Activated effector memory CD4-positive, alpha-beta T cell treated with Interleukin-2 at 50 U/mL for 16 hours (primary cell): ENCODE data around the gene ADCK2.
"Not testable (repeated sequence)": the region's sequence is repeated elsewhere in the genome, so short reads cannot be mapped to it uniquely, and the experiment has no call there.

Experiments
- DNase-seq: peaks from one replicate; pipeline ENCODE4 v3.0.0-alpha.2; 2020

Gene ADCK2

DNA sequence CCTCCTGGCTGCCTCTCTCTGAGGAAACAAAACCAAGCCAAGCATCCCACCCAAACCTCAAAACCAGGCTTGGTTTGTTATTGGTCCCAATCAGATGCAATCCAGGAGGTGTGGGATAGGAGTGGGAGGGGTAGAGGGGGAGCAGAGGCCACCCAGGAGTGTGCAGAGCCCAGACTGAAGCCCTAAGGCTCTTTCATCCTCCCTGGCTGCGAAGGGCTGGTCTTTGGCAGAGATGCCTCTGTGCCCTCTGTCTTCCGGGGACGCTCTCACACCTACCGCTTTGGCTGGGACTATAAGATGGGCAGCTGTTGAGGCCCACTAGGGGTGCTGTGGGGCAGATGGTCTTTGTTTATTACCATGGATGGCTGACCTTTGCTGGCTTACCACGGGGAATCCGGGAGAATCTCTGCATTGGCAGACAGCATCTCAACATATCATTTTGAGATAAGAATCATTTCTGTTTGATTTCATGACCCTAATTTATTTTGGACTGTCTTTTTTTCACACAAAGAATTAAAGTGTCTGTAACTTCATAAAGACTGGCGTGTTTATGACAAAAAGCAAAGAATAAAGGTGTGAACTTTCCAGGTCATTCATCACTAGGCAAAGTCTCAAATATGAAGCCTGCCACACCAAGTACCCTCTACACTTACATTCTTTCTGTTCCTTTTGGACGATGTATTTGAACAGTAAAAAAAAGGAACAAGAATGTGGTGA lies 25.7 kb upstream of the ADCK2 start:
- peak; percentile 10 for DNase-seq

DNA sequence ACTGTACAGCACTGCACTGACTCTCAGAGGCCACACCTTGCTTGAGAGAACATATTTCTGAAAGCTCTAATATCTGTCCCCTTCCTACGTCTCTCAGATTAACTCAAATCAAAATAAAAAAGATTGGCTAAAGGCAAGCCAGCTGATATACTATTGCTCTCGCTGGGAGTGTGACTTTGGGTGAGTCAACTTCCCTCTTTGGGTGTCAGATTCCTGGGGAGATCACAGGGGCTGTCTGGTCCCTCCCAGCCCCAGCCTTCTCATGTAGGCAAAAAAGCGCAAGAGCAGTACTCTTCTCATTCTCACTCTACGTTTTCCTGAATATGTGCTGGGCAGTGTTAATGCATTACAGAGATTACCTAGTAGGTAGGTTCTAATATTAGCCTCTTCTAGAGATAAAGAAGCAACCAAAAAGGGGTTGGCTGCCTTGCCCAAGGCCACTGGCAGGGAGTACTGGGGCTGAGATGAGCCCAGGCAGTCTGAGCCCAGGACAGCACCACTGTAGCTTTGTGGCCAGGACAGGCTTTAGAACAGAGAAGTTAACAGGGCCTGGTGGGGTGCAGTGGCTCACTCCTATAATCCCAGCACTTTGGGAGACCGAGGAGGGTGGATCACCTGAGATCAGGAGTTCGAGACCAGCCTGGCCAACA lies 23.1 kb upstream of the ADCK2 start:
- DNase-seq, result no peak

DNA sequence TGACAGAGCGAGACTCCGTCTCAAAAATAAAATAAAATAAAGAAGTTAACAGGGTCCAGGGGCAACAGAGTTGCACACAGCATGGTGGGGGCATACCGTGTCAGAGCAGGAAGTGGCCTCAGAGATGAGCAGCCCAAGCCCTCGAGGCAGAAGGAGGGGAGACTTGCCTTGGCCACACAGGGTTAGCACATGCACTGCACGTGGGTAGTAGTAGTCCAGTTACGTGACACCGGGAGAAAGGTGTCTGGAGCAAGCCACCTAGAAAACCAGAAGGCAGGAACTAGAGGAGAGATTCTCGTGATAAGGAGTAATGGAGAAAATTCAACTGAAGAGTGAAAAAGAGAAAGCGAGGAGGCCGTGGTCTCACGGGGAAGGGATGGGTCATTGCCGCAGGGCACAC lies 22.4 kb upstream of the ADCK2 start:
- DNase-seq, result no peak

DNA sequence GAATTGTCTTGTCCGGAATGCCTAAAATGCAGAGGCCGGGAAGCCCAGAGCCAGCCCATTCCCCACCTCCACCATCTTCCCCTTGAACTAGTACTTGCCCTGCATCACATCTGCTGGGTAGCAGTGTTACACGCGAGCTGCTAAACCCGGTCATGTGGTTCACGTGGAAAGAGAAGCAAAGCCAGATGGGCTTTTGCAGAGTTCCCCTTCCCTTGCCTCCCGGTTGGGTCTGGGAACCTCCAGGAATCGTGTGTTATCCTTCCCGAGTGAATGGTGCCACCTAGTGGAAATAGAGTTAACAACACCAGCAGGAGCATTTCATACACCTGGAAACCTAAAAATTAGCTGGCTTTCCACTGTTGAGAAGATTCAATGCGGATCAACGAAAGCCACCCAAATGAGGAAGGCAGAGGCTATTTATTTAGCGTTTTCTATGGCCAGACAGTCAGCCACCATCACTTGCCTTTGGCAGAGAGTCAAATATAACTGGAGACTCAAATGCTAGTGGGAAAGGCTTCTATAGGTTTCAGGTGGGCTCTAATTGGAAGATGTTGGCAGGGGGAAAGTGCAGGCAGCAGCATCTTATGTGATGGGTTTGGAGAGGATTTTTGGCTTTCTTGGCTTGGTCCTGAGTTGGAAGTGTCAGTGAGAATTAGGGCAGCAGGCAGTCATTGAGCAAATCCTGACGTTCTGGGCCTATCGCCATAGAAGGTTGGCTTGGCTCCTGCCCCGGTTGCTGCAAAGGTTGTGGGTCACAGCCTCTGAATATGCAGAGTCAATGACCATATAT lies 19.2 kb upstream of the ADCK2 start:
- no peak for DNase-seq

DNA sequence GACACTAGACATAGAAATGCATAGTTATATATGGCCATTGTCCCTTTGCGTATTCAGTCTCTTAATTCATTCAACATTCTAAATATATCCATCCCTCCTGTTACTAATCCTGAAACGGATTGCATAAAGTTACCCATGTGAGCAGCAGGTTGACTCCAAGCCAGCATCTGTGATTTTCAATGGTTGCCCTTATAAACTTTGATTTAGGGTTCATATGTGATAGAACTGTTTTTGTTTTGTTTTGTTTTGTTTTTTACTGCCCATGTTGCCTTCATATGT lies 18.7 kb upstream of the ADCK2 start:
- DNase-seq, result no peak

DNA sequence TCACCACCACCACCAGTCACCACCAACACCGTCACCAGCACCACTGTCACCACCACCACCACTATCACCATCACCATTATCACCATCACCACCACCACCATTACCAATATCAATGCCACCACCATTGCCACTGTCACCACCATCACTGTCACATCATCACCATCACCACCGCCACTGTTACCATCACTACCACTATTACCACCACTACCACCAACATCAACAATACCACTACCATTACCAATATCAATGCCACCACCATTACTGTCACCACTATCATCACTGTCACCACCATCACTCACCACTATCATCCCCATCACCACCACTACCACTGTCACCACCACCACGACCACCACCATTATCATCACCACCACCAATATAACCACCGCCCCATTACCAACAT lies 18.1 kb upstream of the ADCK2 start:
- no peak for DNase-seq

DNA sequence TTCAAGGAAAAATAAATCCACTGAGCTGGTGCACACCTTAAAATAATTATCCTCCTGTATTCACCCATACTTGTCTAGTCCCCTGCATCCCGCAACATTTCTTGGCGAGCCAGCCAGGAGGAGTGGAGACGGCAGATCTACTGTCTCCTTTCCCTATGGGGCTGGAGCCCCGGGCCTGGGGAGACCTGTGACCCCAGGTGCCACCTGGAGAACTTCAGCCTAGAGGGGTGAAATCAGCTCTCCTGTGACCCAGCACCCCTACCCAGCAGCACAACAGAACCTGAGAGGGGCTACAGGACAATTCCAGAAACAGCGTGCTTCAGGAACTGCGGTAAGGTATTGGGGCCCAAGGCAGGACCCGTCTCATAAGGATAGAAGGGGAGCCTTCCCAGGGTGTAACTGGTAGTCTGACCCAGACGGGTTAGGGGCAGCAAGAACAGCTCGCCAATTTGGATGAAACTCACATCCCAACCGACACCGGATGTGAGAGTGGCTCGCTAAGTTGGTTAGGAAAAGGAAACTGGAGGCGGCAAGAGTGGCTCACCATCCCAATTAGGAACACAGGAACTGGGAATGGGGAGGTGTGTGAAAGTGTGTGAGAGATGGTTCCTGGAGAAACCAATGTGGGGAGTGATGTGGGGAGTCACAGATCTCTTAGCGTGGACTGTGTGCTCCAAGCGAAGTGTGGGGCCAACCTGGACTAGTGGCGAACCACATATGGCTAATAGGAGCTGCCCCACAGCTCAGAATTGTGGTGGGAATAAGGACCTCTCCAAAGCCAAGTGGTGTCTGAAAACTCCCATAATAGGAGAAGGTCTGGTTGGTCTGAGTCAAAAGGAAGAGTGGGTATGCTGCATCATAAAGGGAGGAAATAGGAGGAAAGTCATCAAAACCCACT lies 17.0 kb upstream of the ADCK2 start:
- no peak for DNase-seq

DNA sequence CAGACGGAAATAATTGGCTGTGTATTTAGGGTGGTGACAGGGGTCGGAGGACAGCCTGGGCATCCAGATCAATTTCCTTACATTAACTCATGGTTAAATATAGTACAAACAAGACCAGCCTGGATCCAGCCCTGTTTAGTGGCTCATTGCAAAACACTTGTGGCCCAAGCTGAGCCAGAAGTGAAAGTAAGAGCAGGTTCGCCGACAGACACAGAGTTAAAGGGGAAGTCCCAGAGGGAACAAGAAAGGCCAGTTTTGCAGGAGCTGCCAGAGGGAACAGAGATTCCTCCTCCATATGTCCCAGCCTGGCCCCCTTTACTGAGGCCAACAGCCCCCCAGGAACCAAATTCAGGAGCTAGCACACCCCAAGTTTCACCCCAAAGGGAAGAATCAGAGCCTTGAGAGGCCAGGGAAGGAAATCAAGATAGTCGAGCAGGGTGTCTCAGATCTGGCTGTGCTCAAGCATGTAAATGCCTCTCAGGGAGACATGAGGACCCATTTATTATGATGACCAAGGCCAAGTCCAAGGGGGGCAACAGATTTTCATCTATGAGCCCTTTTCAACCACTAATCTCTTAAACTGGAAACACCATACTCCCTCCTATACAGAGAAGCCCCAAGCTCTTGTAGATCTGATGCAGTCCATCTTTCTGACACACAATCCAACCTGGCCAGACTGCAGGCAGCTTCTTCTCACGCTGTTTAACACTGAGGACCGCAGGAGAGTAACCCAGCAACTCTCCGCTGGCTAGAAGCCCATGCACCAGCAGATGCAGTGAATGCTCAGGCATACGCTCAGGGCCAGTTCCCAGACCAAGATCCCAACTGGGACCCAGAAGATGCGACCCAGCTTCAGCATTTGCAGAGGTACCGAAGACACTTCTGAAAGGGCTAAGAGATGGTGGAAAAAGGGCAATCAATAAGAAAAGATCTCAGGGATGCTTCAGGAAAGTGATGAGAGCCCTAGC lies 15.9 kb upstream of the ADCK2 start:
- DNase-seq, result no peak

DNA sequence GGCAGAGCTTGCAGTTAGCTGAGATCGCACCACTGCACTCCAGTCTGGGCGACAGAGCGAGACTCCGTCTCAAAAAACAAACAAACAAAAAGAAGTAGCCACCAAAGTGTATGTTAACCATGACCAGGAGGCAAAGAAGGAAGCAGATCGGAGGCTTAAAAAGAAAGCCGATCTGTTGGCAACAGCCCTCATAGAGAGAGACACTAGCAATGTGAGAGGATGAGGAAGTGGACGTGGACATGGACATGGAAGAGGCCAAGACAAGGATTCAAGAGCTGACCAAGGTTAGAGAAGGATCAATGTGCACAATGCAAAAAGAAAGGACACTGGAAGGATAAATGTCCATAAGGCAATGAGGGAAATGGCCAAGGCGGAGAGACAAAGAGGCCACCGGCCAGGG lies 14.9 kb upstream of the ADCK2 start:
- no peak for DNase-seq

DNA sequence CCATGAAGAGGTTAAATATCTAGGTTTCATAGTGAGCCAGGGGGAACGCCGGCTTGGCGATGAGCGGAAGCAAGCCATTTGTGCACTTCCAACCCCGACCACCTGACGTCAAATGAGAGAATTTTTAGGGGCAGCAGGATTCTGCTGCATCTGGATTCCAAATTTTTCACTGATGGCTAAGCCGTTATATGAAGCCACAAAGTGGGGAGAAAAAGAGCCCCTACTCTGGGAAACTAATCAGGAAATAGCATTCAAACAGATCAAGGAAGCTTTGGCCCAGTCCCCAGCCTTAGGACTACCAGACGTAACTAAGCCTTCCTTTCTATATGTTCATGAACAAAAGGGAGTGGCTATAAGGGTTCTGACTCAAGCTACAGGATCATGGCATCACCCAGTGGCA lies 12.9 kb upstream of the ADCK2 start:
- DNase-seq, result no peak

DNA sequence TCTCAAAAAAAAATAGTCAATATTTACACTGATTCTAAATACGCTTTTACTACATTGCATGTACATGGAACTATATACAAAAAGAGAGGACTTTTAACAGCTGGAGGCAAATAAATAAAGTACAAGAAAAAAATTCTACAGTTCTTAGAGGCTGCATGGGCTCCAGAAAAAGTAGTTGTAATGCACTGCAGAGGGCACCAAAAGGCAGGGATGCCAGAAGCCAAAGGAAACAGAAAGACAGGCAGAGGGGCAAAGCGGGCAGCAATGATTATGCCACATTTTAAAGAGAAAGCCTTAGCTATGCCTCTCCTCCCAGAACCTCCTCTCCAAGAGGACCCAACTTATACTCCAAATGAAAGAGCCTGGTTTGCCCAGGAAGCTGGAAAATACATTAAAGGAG lies 11.6 kb upstream of the ADCK2 start:
- DNase-seq, result no peak

DNA sequence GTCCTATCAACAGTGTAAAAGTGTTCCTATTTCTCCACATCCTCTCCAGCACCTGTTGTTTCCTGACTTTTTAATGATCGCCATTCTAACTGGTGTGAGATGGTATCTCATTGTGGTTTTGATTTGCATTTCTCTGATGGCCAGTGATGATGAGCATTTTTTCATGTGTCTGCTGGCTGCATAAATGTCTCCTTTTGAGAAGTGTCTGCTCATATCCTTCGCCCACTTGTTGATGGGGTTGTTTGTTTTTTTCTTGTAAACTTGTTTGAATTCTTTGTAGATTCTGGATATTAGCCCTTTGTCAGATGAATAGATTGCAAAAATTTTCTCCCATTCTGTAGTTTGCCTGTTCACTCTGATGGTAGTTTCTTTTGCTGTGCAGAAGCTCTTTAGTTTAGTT lies 9.8 kb upstream of the ADCK2 start:
- not testable (repeated sequence) for DNase-seq

DNA sequence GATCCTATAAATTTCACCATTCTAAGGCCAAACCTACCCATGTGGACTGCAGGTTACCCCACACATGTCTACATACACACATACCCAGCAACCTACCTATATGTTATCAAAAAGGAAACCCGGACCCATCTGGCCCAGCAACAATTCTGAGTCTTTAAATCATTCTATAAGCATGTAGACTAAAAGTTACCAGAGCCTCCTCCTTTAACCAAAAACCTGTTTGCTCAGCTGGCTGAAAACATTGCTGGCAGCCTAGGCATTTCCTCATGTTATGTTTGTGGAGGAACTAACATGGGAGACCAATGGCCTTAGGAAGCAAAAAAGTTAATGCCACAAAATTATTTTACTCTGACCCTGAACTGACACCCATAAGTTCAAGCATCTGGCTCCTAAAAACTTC lies 5.3 kb upstream of the ADCK2 start:
- no peak for DNase-seq

DNA sequence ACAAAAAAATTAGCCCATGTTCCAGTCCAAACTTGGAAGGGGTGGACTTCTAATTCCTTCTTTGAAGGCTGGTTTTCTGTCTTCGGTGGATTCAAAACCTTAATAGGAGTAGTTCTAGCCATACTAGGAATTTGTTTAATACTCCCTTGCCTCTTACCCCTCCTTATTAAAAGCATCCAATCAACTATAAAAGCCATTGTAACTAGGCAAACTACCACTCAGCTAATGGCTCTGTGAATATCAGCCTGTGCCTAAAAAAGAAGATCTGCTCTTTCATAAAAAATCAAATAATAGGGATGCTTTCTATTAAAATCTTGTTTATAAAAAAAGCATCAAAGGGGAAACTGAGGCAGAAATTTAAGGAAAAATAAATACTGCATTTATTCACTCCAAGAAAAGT lies 4.1 kb upstream of the ADCK2 start:
- no peak for DNase-seq

DNA sequence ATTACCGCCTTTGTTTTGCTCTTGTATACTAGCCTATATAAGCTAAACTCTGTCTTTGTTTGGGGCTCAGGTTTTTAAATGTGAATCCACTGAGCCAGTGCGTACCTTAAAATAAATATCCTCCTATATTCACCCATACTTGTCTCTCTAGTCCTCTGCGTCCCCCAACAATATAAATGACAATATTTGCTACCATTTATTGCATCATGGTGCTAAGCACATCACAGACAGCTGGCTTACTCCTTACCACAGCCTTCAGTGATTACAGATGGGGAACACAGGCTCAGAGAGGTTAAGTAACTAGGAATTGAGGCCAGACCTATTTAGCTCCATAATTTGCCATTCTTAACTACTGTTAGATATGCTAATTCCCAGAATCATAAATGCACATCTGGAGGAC lies 3.4 kb upstream of the ADCK2 start:
- DNase-seq, result no peak

DNA sequence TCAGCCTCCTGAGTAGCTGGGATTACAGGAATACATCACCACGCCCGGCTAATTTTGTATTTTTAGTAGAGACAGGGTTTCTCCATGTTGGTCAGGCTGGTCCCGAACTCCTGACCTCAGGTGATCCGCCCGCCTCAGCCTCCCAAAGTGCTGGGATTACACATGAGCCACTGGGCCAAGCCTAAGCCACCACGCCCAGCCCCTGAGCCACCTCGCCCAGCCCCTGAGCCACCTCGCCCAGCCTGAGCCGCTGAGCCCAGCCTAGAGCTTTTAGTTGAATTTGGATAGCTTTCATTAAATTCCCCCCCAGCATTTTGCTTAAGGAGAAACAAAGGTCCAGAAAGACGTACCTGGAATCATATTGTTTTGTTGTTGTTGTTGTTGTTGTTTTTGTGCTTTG lies 2.9 kb upstream of the ADCK2 start:
- not testable (repeated sequence) for DNase-seq

DNA sequence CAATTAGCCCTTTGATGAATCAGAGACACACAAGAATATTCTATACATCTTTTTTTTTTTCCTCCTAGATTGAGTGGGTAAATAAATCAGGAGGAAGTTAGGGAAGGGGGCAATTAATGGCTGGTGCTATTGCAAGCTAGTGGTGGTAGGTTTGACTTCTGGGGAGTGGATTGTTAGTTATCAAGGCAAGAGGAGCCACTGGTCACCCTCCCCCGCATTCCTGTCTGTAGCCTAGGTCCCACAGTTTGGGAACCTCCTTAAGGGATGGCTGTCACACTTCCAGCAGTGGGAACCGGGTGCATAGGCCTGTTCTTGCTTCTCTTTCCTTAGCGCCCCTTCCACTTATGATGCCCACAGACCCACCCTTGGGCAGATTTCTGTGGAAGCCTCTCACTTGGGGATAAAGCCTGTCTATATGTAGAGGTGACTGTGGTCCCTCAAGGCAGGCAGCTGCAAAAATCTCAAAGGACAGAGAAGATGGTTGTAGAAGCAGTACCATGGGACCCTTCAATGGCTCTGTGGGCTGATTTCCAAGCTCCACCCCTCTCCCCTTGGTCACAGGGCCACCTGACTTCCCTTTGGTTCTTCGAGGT lies 2.3 kb upstream of the ADCK2 start:
- no peak for DNase-seq

DNA sequence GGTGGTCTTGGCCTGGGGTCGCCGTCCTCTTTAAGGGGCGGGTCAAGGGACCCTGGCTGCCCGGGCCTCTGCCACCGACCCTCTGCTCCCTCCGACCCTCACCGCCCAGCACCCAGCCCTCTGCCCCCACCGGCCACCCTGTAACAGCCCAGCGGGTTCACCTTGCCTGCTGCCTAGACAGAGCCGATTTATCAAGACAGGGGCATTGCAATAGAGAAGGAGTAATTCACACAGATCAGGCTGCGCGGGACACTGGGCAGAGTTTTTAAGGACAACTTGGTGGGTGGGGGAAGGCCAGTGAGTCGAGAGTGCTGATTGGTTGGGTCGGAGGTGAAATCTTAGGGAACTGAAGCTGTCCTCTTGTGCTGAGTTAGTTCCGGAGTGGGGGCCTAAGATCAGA lies 779 bp upstream of the ADCK2 start:
- DNase-seq, result no peak

DNA sequence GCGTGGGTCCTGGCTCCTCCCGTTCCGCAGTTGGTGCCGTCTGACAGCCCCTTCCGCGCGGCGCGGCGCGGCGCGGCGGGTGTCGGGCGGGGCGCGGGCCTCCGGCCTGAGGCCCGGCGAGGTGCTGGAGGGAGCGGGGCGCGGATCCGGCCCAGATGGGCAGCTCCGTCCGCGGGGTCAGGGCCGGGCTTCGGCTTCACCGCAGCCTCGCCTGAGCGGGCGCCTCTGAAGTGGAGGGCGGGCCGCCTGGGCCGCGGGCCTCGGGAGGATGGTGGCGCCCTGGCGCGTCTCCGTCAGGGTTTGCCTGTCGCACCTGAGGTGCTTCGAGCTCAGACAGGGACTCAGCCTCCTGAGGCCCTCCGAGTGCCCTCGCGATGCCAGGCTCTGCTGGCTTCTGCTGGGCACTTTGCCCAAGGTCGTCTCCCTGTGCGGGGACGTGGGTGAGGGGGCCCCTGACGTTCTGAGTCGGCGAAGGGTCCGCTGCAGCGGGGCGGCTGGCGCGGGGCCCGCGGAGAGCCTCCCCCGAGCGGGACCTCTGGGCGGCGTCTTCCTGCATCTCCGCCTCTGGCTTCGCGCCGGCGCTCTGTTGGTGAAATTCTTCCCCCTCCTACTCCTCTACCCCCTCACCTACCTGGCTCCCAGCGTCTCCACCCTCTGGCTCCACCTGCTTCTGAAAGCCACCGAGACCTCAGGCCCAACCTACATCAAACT lies 473 bp downstream of the ADCK2 start:
- peak; percentile 64 for DNase-seq

DNA sequence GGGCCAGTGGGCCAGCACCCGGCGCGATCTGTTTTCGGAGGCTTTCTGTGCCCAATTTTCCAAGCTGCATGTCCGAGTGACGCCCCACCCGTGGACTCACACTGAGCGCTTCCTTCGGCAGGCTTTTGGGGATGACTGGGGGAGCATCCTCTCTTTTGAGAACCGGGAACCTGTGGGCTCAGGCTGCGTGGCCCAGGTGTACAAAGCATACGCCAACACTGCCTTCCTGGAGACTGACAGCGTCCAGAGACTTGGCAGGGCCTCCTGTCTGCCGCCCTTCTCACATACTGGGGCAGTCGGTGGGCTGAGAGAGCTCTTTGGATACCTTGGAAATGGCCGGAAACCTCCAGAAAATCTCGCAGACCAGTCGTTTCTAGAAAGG lies 1.0 kb downstream of the ADCK2 start:
- no peak for DNase-seq

DNA sequence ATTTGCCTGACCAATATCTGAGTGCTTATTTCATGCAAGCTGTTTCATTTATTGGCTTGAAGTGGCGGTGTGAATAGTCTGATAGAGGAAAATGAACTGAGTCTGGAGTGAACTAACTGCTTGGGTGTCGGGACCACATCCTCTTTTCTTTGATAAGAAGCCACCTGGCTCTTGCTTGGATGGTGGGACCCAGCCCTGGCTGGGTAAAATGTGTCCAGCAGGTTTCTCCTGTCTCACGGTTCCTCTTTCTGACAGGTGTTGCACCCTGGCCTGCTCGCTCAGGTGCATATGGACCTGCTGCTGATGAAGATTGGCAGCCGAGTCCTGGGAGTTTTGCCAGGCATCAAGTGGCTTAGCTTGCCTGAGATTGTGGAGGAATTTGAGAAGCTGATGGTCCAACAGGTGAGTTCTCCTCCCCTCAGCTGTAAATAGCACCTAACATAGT lies 1.6 kb downstream of the ADCK2 start:
- no peak for DNase-seq
